ENCODE data around the gene OSTM1.

Gene OSTM1
- long read RNA-seq, donor 1, full-length matches to known transcripts = 10 of 10 reads
- long read RNA-seq, donor 1, partial matches to known transcripts = 0 of 10 reads
- long read RNA-seq, donor 1, other reads (novel, unspliced or antisense) = 0 of 10 reads
- long read RNA-seq, donor 2, full-length matches to known transcripts = 4 of 4 reads
- long read RNA-seq, donor 2, partial matches to known transcripts = 0 of 4 reads
- long read RNA-seq, donor 2, other reads (novel, unspliced or antisense) = 0 of 4 reads
- long read RNA-seq, donor 3, full-length matches to known transcripts = 4 of 4 reads
- long read RNA-seq, donor 3, partial matches to known transcripts = 0 of 4 reads
- long read RNA-seq, donor 3, other reads (novel, unspliced or antisense) = 0 of 4 reads
- long read RNA-seq, donor 4, full-length matches to known transcripts = 7 of 7 reads
- long read RNA-seq, donor 4, partial matches to known transcripts = 0 of 7 reads
- long read RNA-seq, donor 4, other reads (novel, unspliced or antisense) = 0 of 7 reads
- long read RNA-seq, donor 5, full-length matches to known transcripts = 5 of 5 reads
- long read RNA-seq, donor 5, partial matches to known transcripts = 0 of 5 reads
- long read RNA-seq, donor 5, other reads (novel, unspliced or antisense) = 0 of 5 reads
- long read RNA-seq, donor 6, full-length matches to known transcripts = 7 of 7 reads
- long read RNA-seq, donor 6, partial matches to known transcripts = 0 of 7 reads
- long read RNA-seq, donor 6, other reads (novel, unspliced or antisense) = 0 of 7 reads
- long read RNA-seq, donor 7, full-length matches to known transcripts = 6 of 6 reads
- long read RNA-seq, donor 7, partial matches to known transcripts = 0 of 6 reads
- long read RNA-seq, donor 7, other reads (novel, unspliced or antisense) = 0 of 6 reads
- long read RNA-seq, donor 8, full-length matches to known transcripts = 13 of 35 reads
- long read RNA-seq, donor 8, partial matches to known transcripts = 22 of 35 reads
- long read RNA-seq, donor 8, other reads (novel, unspliced or antisense) = 0 of 35 reads

- peak; percentile 96 for DNase-seq
Observed at GRCh38 chr6:108074359-108075144, at the start of gene OSTM1. Gene OSTM1 (minus strand): TSS chr6:108074741. CDS start chr6:108074651, 90 bp downstream.

GRCh38 chr6:108123946-108124345 is 49.4 kb upstream of the OSTM1 start:
- no peak for DNase-seq

- DNase-seq = peak; percentile 34
Observed at GRCh38 chr6:108123481-108123929, 49.0 kb upstream of the OSTM1 start.

- DNase-seq = no peak
Observed at GRCh38 chr6:108121612-108122011, 47.1 kb upstream of the OSTM1 start.

GRCh38 chr6:108120311-108120710 is 45.8 kb upstream of the OSTM1 start:
- peak; percentile 44 for DNase-seq

GRCh38 chr6:108119769-108120141 is 45.2 kb upstream of the OSTM1 start:
- peak; percentile 43 for DNase-seq

- DNase-seq = peak; percentile 66
Observed at GRCh38 chr6:108118810-108119768, 44.5 kb upstream of the OSTM1 start.

GRCh38 chr6:108118359-108118724 is 43.8 kb upstream of the OSTM1 start:
- no peak for DNase-seq

- peak; percentile 79 for DNase-seq
Observed at GRCh38 chr6:108117427-108118358, 43.2 kb upstream of the OSTM1 start.

- DNase-seq = peak; percentile 47
Observed at GRCh38 chr6:108116546-108117426, 42.2 kb upstream of the OSTM1 start.

GRCh38 chr6:108115598-108116058 is 41.1 kb upstream of the OSTM1 start:
- DNase-seq = peak; percentile 57

GRCh38 chr6:108114841-108115597 is 40.5 kb upstream of the OSTM1 start:
- peak; percentile 79 for DNase-seq

GRCh38 chr6:108113557-108114519 is 39.3 kb upstream of the OSTM1 start:
- DNase-seq = peak; percentile 78

GRCh38 chr6:108108374-108108773 is 33.8 kb upstream of the OSTM1 start:
- DNase-seq = no peak

GRCh38 chr6:108107102-108107501 is 32.6 kb upstream of the OSTM1 start:
- DNase-seq = no peak

- no peak for DNase-seq
Observed at GRCh38 chr6:108106694-108107093, 32.2 kb upstream of the OSTM1 start.
